ENCODE results near the gene SIRT4. TPM values are rescaled to one million over a fixed set of nuclear protein-coding genes. Genes with fewer than 3 reads are reported as not detected.

Gene SIRT4
- polyA plus RNA-seq, 3 donors: 0.30 to 0.72 (median 0.53) TPM

- H3K4me1 ChIP-seq (ENCODE audit: control insufficient read depth in 1 of 2, insufficient read depth in 2 of 2, low read length in 2 of 2): no peaks in the 10 kb centered on the region
- no peak overlapping the region for H3K4me2 ChIP-seq (replicated peaks; ENCODE audit: extremely low read depth, low read length, poor library complexity, severe bottlenecking)
- peak overlapping the region in 1 of 2 donors; percentile 62 for H3K4me3 Mint-ChIP-seq
- H4K20me1 ChIP-seq (ENCODE audit: insufficient read depth, low read length): no peaks in the 10 kb centered on the region
- H3K9me3 ChIP-seq (replicated peaks in 1 of 2; ENCODE audit: control insufficient read depth in 1 of 2, insufficient read depth in 1 of 2, low read length in 2 of 2): peaks cover 2 to 3% of the 10 kb centered on the region in 2 donors
- no peak overlapping the region for H2AFZ ChIP-seq (ENCODE audit: insufficient read depth, low read depth, low read length, poor library complexity, severe bottlenecking)
- no peak overlapping the region for H3K9ac ChIP-seq (ENCODE audit: insufficient read depth, low read length, poor library complexity, severe bottlenecking)
- H3K4me1 Mint-ChIP-seq: peaks cover 3% of the 10 kb centered on the region
- H3K27me3 ChIP-seq (ENCODE audit: control insufficient read depth in 2 of 2, insufficient read depth in 2 of 2, low read length in 2 of 2): peaks cover 27 to 61% of the 10 kb centered on the region in 2 donors
- no peaks in the 10 kb centered on the region for H3K36me3 ChIP-seq (replicated peaks in 1 of 2; ENCODE audit: control insufficient read depth in 1 of 2, insufficient read depth in 2 of 2, low read length in 2 of 2)
- H3K27ac ChIP-seq (ENCODE audit: low read depth in 1 of 2, low read length in 2 of 2): no peak overlapping the region
- H3K36me3 Mint-ChIP-seq: no peaks in the 10 kb centered on the region
- intact Hi-C loops (cut with micrococcal nuclease): no loop called here
- H3K27ac Mint-ChIP-seq: no peak overlapping the region
- DNase-seq: no peak
- WGBS (ENCODE audit: insufficient coverage): 11% methylated on average over 46 of the region's 56 CpGs
- no peak for TF ChIP-seq CTCF (IDR thresholded peaks at IDR 0.05)
- H3K9me3 Mint-ChIP-seq: peaks cover 0 to 3% (median 0%) of the 10 kb centered on the region in 7 donors
- peaks cover 57 to 85% (median 71%) of the 10 kb centered on the region in 3 donors for H3K27me3 Mint-ChIP-seq (ENCODE audit: low read depth in 3 of 3)
- H3K79me2 ChIP-seq (ENCODE audit: insufficient read depth, low read length): no peaks in the 10 kb centered on the region
- H3K4me3 ChIP-seq (replicated peaks in 1 of 3; ENCODE audit: low read depth in 2 of 3, low read length in 3 of 3): no peak overlapping the region
Measured at GRCh38 chr12:120361506-120362208, 59.5 kb downstream of the SIRT4 start.

Small RNA genes within 50 kb of the gene (small RNA-seq; reads per million reads assigned to genes)
- gene RNU4-1 (ENCODE audit: insufficient read length, low read depth) (68.7 reads per million, percentile 95 among the genes with 10 or more reads in this experiment), gene RNU4-2 (ENCODE audit: insufficient read length, low read depth) (398 reads per million, percentile 98 among the genes with 10 or more reads in this experiment), gene RNU6-1088P (ENCODE audit: insufficient read length, low read depth) (not detected)

Other genes with a start within 250 kb of the SIRT4 start
- 10 to 100 TPM; 20.4 to 27.3 (median 21.6) TPM for gene RAB35, start 185.6 kb upstream of the SIRT4 start, polyA plus RNA-seq
- gene GCN1, start 107.6 kb upstream of the SIRT4 start, polyA plus RNA-seq: 10 to 100 TPM in 1 of 3 donors, 1 to 10 TPM in 2; 5.0 to 22.1 (median 8.3) TPM
- gene RPLP0, start 101.2 kb upstream of the SIRT4 start, polyA plus RNA-seq: 1,000 to 10,000 TPM in 1 of 3 donors, 100 to 1,000 TPM in 2; 650 to 1,928 (median 651) TPM
- 100 to 1,000 TPM in 1 of 3 donors, 10 to 100 TPM in 2; 62.5 to 106 (median 98.4) TPM for gene PXN, start 36.6 kb upstream of the SIRT4 start, polyA plus RNA-seq
- gene RNU4-2, start 10.4 kb upstream of the SIRT4 start, polyA plus RNA-seq: 10 to 100 TPM in 1 of 3 donors, not detected in 2; 52.3 TPM
- gene RNU4-1, start 9.1 kb upstream of the SIRT4 start, polyA plus RNA-seq: not detected
- gene PLA2G1B, start 25.5 kb downstream of the SIRT4 start, polyA plus RNA-seq: not detected
- gene MSI1, start 66.8 kb downstream of the SIRT4 start, polyA plus RNA-seq: not detected
- 100 to 1,000 TPM; 345 to 924 (median 901) TPM for gene COX6A1, start 135.8 kb downstream of the SIRT4 start, polyA plus RNA-seq
- gene TRIAP1, start 144.1 kb downstream of the SIRT4 start, polyA plus RNA-seq: 10 to 100 TPM; 11.3 to 61.9 (median 57.0) TPM
- gene GATC, start 144.1 kb downstream of the SIRT4 start, polyA plus RNA-seq: 10 to 100 TPM; 10.7 to 13.8 (median 11.3) TPM
- 100 to 1,000 TPM; 127 to 218 (median 200) TPM for gene SRSF9, start 167.4 kb downstream of the SIRT4 start, polyA plus RNA-seq
- 100 to 1,000 TPM; 184 to 504 (median 486) TPM for gene DYNLL1, start 193.8 kb downstream of the SIRT4 start, polyA plus RNA-seq
- gene COQ5, start 226.8 kb downstream of the SIRT4 start, polyA plus RNA-seq: 10 to 100 TPM in 2 of 3 donors, 1 to 10 TPM in 1; 9.3 to 38.9 (median 30.6) TPM
- 100 to 1,000 TPM in 2 of 3 donors, 10 to 100 TPM in 1; 62.4 to 178 (median 106) TPM for gene RNF10, start 232.0 kb downstream of the SIRT4 start, polyA plus RNA-seq

Data from CD14-positive monocyte (primary cell).